Activated CD4-positive, CD25-positive, alpha-beta regulatory T cell (primary cell): ENCODE data around the gene NOXO1.
"Not testable (repeated sequence)": the region's sequence is repeated elsewhere in the genome, so short reads cannot be mapped to it uniquely, and the experiment has no call there.

Source experiments
- DNase-seq, 4 experiments: peaks; one replicate each; lab custom pipeline; 2025; lab: John Stamatoyannopoulos, UW

The NOXO1 gene, protein sequence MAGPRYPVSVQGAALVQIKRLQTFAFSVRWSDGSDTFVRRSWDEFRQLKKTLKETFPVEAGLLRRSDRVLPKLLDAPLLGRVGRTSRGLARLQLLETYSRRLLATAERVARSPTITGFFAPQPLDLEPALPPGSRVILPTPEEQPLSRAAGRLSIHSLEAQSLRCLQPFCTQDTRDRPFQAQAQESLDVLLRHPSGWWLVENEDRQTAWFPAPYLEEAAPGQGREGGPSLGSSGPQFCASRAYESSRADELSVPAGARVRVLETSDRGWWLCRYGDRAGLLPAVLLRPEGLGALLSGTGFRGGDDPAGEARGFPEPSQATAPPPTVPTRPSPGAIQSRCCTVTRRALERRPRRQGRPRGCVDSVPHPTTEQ

DNA sequence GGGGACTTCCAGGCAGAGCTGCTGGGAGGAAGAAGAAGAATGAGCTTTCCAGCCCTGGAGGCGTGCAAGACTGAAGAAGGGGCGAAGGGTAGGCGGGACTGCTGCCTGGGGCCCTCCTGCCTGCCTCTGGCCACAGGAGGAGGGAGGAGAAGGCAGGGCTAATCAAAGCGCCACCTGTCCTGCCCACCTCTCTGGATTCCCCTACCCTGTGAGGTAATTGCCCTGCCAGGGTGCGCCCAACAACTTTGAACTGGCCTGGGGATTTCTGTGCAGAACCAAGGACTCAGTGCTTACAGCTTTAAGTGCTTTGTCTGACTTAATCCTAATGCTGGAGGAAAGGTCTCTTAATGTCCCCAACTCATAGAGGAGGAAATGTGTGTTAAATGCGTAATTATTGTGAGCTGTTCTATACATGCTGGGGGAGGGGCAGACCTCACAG is at the start of gene NOXO1:
TSS of gene NOXO1 (minus strand) at position 72 of the 439 bp plus-strand sequence. CDS start 290 bp downstream, outside the sequence.
- no peak for DNase-seq

DNA sequence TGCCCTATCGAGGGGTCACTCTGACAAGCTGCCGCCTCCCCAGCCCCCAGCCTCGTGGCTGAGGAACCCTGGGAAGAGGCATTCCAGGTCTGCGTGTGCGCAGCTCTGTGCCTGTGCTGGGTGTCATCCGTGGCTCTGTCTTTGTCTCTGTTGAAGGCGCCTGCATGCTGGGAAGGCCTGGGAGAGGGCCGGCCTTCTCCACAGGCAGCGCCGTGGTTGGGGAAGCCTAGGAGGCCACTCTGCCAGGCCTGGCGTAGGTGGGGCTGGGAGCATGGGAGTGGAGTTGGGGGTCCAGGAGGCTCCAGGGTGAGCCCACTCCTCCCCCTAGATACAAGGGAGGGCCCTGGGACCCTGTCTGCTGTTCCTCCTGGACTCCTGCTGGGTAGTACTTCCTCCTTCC is 48.8 kb upstream of the NOXO1 start:
- no peak for DNase-seq

DNA sequence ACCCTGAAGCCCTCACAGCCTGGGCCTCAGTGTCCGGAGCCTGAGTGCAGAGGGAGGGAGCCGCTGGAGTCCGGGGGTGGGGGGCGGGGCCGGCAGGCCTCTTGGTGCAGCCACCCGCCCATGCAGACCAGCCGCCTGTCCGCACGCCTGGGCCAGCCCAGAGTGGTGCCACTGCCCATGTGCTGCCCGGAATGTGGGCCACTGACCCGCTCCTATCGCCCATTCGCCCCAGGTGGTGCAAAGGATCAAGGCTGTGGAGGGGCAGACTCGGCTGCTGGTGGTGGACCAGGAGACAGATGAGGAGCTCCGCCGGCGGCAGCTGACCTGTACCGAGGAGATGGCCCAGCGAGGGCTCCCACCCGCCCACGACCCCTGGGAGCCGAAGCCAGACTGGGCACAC is 48.1 kb upstream of the NOXO1 start:
- no peak for DNase-seq

DNA sequence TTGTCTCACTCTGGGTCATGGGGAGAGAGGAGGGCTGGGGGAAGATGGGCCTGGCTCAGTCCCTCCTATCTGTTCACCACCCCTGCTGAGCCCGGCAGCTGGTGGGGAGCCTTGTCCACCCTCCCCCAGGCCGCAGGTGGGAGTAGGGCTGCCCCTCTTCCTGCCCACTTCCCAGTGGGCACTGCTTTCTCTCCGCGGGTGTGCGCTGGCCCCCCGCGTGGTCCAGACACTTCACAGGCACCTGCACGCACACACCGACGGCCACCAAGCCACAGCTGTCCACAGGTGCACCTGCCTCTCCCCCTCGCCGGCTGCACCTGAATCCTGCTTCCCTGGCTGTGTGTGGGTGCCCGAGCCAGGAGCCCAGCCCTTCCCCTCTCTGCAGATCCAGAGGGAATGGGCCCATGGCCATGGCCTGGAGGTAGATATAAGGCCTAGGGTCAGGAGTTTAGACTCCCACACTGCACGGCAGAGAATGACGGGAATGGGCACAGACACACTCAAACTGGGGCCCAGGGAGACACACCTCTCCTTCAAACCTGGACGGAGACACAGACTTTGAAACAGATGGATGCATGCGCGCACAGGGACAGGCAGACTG is 47.5 kb upstream of the NOXO1 start:
- DNase-seq = no peak

DNA sequence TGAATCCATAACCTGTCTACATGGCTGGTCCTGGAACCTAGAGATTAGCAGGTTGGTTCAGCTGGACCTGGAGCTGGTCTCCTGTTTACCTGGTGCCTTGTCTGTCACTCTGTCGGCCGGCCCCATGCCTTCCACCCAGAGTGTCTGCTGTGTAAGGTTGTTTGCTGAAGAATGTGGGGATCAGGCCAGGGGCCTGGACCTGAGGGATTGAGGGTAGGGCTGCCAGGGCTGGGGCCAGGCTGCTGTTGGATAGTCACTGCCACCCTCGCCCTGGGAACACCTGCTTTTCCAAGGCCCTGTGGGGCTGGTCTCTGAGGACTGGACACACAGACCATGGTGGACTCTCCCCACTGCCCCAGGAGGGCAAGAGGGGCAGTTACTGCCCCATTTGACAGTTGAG is 46.9 kb upstream of the NOXO1 start:
- no peak for DNase-seq

DNA sequence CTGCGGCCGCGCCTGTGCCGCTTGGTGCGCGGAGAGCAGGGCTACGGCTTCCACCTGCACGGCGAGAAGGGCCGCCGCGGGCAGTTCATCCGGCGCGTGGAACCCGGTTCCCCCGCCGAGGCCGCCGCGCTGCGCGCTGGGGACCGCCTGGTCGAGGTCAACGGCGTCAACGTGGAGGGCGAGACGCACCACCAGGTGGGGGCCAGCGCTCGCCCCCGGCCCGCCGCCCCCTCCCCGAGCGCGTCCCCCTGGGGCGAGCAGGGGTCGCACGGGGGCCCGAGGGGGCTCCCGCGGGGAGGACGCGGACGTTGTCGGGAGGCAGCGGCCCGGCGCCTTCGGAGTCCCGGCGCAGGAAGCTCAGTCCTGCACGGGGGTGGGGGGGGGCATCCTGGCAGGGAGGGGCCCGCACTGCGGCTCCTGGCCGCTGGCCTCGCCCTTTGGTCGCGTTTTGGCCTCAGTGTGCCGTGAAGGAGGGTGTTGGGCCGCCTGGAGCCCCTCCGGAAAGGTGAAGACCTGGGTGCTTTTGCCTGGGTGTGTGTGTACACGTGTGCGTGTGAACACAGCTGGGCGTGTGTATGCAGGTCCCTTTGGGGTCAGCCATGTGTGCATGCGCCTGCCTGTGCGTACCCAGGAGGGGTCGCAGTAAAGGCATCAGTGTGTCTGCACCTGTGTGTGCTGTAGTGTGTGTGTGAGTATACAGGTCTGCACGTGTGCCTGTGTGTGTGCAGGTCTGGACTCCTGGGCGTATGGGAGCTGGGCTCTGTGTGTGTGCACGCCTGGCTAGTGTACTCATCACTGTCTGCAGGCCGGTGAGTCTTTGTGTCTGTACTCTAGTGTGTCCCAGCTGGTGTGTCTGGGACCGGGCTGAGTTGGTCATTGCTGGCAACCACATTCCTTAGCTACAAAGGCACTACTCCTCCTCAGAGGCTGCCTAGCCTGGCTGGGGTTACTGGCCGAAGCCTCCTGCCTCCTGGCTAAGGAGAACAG is 46.0 kb upstream of the NOXO1 start:
- no peak for DNase-seq

DNA sequence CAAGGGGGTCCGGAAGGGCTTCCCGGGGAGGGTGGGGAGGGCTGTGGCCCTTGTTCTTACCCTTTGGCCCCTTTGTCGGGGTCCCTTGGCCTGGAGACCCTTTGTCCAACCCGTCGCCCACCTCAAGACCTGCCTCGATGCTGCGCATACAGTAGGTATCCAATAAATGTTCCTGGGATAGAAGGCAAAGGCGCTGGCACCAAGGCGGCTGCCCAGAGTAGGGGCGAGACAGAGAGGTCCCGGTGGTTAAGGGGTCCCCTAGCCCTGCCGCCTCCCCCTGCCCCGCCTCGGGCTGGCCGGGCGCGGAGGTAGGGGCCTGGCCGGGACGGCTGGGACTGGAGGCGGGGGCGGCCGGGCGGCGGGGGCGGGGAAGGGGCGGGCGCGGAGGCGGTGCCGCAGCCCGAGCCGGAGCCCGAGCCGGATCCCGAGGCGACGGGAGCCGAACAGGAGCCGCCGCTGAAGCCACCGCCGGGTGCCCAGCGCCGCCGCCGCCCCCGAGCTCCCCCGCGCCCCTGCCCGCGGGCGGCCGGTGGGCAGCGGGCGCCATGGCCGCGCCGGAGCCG is 45.3 kb upstream of the NOXO1 start, which contains the start of gene NHERF2:
TSS of gene NHERF2 (plus strand) at position 442 of the 563 bp plus-strand sequence. CDS start at position 546, 104 bp downstream.
- DNase-seq = peak in 1 of 4 experiments; percentile 26

DNA sequence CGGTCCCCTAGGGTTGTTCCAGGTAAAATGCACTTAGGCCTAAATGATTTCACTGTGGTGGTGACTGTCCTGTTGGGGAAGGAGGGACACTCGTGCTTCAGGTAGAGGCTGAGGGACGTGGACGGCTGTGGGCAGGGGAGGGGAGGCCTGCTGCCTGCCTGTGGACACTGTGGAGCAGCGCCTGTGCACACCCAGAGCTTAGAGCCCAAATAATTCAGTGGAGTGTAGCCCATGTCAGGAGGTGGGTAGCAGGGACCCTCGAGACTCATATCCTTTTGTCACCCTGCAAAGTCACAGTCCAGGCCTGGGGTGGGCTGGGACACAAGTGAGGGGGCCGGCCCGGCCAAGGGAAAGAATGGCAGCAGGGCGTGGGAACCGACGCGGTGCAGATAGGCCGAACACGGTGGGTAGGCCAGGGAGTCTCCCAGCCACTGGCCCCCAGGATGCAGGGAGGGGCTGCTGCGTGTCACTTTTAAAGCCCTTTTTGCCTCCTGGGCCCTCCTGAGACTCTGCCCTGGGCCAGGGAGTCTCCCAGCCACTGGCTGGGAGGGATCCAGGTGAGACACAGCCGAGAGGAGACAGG is 44.7 kb upstream of the NOXO1 start:
- DNase-seq = no peak

DNA sequence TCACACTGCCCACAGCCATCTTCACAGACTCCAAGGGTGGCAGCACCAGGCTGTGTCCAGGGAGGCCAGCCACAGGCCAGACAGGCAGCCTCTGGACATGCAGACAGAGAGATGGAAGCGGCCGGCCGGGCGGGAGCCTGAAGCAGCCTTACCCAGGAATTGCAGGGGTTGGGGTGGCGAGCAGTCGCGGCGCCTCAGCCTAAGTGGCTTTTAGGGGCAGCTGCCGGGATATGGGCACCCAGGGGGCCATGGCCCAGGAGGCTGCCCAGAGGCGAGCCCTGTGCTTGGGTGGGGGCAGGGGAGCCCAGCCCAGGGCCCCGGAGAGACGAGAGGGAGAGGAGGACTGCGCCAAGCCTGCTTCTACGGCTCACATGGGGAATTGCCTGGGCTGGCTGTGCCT is 44.0 kb upstream of the NOXO1 start:
- no peak for DNase-seq

DNA sequence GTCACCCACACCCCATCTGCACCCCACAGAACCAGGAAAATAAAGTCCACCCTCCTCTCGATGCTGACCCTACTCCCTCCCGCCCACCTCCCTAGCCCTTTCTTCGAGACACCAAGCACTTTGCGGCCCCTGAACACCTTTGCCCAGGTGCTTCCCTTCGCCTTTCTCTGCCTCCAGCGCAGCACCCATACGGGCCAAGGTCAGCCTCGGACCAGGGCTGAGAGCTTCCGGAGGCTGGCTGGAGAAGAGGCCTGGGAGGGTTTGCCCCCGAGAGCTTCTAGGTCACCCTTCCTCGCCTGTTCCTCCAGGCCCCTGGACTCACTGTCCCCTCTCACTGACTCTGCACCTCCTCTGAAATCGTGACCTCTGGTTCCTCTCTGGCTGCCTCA is 42.8 kb upstream of the NOXO1 start:
- no peak for DNase-seq

DNA sequence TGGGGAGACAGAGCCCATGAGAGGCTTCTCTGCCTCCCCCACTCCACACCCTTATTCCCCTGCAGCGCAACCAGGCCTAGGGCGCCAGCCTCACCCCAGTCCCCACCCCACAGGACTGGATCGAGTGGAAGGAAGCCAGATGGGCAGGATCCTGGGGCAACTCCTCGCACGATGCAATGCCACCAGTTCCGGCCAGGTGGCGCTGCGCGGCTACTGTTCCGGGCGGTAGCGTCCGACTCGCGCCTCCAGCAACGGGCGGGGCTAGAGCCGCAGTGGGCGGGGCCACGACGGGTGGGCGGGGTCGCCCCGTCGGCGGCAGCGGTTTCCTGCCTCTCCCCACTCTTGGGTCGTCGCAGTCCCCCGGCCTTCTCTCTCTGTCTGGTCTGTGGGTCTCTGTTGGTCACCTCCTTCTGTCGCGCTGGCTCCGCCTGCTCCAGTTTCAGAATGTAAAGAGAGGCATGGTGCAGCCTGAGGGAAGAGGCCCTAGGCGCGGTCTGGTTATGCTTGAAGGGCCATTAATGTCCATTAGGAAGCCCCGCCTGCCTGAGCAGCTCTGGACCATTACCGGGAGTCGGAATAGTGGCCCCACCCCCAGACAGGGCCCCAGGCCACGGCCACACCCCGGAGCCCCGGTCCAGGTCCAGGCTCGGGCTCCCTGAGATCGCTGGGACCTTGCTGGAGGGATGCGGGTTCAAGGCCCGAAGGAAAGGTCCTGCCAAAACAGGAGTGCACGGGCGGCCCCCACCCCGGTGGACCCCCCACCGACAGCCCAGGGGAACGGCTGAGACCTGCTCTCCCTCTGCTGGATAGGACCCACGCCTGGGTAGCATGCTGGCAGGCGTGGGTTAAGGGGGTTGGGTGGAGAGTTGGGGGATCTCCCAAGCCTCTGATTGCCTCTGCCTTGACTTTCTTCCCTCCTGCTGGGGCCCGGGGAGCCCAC is 42.1 kb upstream of the NOXO1 start:
- DNase-seq = peak; percentile 89 to 96 (median 96)

DNA sequence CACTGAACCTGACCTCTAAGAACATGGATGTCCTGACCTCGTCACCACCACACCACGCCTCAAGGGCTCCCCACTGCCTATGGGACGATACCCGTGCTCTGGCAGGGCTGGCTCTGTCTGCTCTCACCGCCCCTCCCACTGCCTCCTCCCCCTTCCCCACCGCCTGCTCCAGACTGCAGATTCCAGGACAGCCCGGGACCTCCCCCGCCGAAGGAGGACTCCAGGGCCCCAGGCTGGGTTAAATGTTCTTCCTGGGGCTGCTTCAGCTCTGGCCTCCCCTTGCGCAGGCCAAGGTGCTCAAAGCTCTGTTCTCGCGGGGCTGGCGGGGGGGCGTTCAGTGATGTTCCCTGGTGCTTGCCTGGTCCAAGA is 41.4 kb upstream of the NOXO1 start:
- no peak for DNase-seq

DNA sequence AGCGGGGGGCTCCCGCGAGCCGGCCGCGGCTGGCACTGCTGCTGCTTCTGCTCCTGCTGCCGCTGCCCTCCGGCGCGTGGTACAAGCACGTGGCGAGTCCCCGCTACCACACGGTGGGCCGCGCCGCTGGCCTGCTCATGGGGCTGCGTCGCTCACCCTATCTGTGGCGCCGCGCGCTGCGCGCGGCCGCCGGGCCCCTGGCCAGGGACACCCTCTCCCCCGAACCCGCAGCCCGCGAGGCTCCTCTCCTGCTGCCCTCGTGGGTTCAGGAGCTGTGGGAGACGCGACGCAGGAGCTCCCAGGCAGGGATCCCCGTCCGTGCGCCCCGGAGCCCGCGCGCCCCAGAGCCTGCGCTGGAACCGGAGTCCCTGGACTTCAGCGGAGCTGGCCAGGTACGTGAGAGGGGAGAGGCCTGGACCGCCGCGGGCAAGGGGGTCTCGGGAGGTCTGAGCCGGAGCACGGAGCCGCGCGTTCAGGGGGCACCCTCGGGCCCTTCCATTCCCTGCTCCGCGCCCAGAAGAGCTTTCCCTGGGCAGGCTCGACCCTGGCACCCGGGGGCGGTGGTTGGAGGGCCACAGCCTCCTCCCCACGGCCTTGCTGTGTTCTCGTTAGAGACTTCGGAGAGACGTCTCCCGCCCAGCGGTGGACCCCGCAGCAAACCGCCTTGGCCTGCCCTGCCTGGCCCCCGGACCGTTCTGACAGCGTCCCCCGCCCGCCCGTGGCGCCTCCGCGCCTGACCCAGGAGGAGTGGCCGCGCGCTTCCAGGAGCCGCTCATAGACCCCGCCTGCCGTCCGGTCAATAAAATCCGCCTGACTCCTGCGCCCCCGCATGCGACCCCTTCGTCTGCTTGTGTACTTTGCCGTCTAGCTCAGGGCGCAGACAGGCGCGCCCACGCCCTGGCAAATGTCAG is 38.9 kb upstream of the NOXO1 start:
- no peak for DNase-seq

DNA sequence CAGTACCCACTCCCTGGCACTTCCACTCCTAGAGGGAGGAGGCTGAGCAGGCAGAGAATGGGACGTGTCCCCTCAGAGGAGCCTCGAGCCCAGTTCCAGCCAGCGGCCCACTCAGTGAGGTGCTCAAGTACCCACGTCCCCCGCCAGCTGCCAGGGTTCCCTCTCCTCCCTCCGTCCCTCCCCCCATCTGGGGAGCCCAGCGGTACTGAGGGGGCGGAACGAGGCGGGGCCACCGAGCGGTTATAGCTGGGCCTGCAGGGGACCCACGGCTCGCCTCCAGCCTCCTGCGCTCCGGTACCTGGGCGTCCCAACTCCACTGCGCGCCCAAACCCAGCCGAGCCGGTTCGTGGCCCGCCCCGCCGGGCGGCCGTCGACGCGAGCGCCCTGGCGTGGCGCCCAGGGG is 38.2 kb upstream of the NOXO1 start, which contains the start of gene NPW:
TSS of gene NPW (plus strand) at position 268 of the 403 bp plus-strand sequence.
- no peak for DNase-seq

DNA sequence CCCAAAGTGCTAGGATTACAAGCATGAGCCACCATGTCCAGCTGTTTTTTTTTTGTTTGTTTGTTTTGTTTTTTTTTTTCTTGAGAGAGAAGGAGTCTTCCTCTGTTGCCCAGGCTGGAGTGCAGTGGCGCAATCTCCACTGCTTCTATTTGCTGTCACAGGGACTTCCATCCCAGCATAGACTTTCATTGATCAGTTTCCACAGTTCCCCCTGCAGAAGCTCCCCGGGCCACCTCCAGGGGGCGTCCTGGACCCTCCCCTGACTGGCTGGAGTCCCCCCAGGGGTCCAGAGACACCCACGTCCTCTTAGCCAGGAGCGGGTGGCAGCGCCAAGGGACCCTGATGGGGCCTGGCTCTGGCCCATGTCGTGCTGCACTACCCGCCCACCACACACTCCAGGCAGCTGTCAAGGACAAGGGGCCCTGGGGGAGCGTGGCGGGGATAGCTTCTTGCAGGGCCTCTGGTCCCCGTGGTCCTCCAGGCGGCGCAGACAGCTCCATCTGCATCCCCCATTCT is 35.2 kb upstream of the NOXO1 start:
- DNase-seq = no peak

DNA sequence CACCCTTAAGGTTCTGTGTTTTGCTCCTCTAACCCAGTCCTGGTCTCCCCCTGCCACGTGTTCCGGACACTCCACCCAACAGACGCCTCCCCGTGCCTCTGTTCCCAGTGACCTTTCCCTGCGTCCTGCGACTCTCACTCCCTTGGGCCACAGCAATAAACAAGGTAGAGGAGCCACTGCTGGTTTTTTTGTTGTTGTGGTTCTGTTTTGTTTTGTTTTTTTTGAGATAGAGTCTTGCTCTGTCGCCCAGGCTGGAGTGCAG is 34.6 kb upstream of the NOXO1 start:
- DNase-seq = no peak

DNA sequence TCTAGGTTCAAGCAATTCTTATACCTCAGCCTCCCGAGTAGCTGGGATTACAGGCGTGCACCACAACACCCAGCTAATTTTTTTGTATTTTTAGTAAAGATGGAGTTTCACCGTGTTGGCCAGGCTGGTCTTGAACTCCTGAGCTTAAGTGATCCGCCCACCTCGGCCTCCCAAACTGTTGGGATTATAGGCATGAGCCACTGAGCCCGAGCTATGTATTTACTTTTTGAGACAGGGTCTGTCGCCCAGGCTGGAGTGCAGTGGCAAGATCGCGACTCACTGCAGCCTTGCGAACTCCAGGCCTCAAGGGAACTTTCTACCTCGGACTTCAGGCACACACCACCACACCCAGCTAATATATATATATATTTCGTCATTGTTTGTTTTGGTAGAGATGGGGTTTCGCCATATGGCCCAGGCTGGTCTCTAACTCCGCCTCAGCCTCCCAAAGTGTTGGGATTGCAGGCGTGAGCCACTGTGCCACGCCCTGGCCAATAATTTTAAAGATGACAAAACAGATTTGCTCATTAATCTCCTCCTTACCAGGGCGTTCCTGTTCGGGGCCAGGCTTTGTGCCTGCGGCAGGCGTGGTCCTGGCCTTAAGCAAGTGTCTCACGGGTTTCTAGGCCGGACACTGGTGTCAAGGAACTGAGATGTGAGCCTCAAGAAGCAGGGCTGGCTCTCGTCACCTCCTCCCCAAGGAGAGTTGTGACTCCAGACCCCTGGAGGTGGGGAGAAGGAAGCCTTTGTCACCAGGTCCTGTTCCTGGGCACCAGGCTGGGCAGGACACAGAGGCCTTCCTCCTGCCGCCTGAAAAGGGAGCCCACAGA is 34.1 kb upstream of the NOXO1 start:
- no peak for DNase-seq

DNA sequence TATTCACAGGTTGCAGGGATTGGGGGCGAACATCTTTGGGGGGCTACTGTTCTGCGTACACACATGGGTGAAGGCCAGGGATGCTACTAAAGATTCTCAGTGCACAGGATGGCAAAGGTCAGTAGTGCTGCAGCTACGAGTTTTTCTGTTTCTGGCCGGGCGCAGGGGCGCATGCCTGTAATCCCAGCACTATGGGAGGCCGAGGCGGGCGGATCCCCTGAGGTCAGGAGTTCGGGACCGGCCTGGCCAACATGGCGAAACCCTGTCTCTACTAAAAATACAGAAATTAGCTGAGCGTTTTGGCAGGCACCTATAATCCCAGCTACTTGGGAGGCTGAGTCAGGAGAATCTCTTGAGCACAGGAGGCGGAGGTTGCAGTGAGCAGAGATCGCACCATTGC is 32.3 kb upstream of the NOXO1 start:
- DNase-seq = no peak

DNA sequence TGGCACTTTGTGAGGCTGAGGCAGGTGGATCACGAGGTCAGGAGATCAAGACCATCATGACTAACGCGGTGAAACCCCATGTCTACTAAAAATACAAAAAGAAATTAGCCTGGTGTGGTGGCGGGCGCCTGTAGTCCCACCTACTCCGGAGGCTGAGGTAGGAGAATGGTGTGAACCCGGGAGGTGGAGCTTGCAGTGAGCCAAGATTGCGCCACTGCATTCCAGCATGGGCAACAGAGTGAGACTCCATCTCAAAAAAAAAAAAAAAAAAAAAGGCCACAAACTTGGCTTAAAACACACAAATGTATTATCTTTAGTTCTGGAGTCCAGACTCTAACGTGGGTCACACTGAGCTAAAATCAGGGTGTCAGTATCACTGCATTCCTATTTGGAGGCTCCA is 30.5 kb upstream of the NOXO1 start:
- not testable (repeated sequence) for DNase-seq
